ENCODE results near the gene KRTAP10-12. TPM values are rescaled to one million over a fixed set of nuclear protein-coding genes. Genes with fewer than 3 reads are reported as not detected.
"Not testable (repeated sequence)": the region's sequence is repeated elsewhere in the genome, so short reads cannot be mapped to it uniquely, and the experiment has no call there.

The KRTAP10-12 gene, protein sequence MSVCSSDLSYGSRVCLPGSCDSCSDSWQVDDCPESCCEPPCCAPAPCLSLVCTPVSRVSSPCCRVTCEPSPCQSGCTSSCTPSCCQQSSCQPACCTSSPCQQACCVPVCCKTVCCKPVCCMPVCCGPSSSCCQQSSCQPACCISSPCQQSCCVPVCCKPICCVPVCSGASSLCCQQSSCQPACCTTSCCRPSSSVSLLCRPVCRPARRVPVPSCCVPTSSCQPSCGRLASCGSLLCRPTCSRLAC
- polyA plus RNA-seq (2011; rRNA removed) (not detected in 2 replicates), polyA minus RNA-seq (2011; rRNA and poly(A)+ RNA removed) (not detected in 2 replicates)

DNA sequence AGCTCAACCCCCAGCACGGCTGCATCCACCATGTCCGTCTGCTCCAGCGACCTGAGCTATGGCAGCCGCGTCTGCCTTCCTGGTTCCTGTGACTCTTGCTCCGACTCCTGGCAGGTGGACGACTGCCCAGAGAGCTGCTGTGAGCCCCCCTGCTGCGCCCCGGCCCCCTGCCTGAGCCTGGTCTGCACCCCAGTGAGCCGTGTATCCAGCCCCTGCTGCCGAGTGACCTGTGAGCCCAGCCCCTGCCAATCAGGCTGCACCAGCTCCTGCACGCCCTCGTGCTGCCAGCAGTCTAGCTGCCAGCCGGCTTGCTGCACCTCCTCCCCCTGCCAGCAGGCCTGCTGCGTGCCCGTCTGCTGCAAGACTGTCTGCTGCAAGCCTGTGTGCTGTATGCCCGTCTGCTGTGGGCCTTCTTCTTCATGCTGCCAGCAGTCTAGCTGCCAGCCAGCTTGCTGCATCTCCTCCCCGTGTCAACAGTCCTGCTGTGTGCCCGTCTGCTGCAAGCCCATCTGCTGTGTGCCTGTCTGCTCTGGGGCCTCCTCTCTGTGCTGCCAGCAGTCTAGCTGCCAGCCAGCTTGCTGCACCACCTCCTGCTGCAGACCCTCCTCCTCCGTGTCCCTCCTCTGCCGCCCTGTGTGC lies at the start of gene KRTAP10-12:
TSS of gene KRTAP10-12 (plus strand) at position 1 of the 639 bp plus-strand sequence. CDS start at position 31, 30 bp downstream.
- H3K27me3 ChIP-seq (ENCODE audit: control insufficient read depth, insufficient read depth, low read length), result peaks cover 17% of the 10 kb centered on the region
- H3K36me3 ChIP-seq (ENCODE audit: control insufficient read depth, insufficient read depth, low read length); DNase-seq (ENCODE audit: low read depth); H3K4me3 ChIP-seq (ENCODE audit: low read depth, low read length); CTCF ChIA-PET; POLR2A ChIA-PET: not testable (repeated sequence)

DNA sequence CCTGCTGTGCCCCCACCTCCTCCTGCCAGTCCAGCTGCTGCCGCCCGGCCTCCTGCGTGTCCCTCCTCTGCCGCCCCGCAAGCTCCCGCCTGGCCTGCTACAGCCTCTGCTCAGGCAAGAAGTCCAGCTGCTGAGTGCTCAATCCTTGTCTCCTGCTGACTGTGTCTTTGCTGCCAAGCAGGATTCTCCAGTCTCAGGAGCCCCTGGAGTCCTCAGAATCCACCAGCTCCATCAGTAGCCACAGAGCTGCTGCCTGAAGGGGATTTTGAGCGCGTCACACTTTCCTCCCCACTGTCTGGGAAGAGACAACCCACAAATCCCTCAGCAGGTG lies 49.8 kb upstream of the KRTAP10-12 start:
- ChIA-PET CTCF (interaction anchor here (0.6 kb wide), 1 partner anchor 90 kb away, joined by 3 read pairs; no protein-coding TSS in a partner anchor), POLR2A (no interaction called here)
- no peaks in the 10 kb centered on the region for H3K27me3 ChIP-seq (ENCODE audit: control insufficient read depth, insufficient read depth, low read length)
- TF ChIP-seq, protein P1, sequence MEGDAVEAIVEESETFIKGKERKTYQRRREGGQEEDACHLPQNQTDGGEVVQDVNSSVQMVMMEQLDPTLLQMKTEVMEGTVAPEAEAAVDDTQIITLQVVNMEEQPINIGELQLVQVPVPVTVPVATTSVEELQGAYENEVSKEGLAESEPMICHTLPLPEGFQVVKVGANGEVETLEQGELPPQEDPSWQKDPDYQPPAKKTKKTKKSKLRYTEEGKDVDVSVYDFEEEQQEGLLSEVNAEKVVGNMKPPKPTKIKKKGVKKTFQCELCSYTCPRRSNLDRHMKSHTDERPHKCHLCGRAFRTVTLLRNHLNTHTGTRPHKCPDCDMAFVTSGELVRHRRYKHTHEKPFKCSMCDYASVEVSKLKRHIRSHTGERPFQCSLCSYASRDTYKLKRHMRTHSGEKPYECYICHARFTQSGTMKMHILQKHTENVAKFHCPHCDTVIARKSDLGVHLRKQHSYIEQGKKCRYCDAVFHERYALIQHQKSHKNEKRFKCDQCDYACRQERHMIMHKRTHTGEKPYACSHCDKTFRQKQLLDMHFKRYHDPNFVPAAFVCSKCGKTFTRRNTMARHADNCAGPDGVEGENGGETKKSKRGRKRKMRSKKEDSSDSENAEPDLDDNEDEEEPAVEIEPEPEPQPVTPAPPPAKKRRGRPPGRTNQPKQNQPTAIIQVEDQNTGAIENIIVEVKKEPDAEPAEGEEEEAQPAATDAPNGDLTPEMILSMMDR (IDR thresholded peaks at IDR 0.05; ENCODE audit: insufficient read depth, low read depth, low read length), result no peak
- no peak overlapping the region for H3K4me3 ChIP-seq (ENCODE audit: low read depth, low read length)
- DNase-seq (ENCODE audit: low read depth), result no peak
- no peaks in the 10 kb centered on the region for H3K36me3 ChIP-seq (ENCODE audit: control insufficient read depth, insufficient read depth, low read length)

DNA sequence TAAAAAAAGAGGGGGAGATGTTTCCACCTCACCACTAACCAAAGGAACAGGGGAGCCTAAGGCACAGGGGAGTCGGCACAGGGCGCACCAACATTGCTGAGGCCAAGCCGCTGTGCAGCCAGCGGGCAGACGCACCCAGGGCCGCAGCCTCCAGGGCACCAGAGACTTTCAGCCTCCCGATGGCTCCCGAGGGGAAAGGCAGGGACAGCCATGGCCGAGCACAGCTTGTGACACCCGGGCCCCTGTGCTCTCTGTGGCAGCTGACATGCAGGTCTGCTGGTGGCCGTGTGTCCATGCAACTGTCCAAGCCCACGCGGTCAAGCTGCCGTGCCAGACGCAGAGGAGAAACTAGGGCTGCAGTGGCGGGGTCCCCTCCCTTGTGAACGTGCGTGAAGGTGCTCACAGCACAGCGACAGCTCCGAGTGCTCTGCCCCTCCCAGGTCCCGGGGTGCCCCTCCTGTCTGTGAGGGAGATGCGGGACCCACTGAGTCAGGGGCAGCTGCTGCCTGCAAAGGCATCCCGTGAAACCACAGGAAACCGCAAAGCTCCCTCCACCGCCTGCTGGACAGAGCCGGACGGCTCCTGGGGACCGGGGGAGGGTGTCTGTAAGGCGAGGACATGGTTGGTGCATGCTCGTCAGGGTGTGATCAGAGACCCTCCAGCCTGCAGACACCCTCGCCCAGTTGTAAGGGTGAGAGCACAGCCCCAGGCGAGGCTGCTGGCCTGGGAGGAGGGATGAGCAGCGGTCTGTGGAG lies 48.2 kb upstream of the KRTAP10-12 start:
- no peak for DNase-seq (ENCODE audit: low read depth)
- no peaks in the 10 kb centered on the region for H3K27me3 ChIP-seq (ENCODE audit: control insufficient read depth, insufficient read depth, low read length)
- ChIA-PET POLR2A (no interaction called here), CTCF (no interaction called here)
- no peak overlapping the region for H3K4me3 ChIP-seq (ENCODE audit: low read depth, low read length)
- TF ChIP-seq, protein P1 (IDR thresholded peaks at IDR 0.05; ENCODE audit: insufficient read depth, low read depth, low read length), result no peak
- no peaks in the 10 kb centered on the region for H3K36me3 ChIP-seq (ENCODE audit: control insufficient read depth, insufficient read depth, low read length)

DNA sequence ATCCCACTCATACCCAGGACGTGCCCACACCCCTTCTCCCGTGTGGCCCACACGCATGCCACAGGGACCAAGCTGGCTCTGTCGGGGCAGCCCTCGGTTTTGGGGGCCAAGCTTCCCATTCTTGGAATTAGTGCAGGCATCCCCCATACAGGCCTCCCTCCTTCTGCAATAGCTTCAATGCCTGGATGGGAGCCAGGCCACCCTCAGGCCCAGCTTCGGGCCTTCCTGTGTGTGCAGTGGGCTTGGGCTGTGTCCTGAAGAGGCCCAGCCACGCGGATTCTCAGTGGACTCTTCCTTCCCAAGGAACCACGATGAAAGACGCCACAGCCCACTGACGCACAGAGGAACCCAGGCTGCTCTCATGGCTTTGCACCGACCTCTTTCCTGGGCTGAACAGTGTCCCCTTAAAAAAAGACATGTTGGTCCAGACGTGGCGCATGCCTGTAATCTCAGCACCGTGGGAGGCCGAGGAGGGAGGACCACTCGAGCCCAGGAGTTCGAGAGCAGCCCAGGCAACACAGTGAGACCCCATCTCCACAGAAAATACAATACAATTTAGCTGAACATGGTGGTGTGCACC lies 47.4 kb upstream of the KRTAP10-12 start:
- Histone ChIP-seq H3K36me3 (ENCODE audit: control insufficient read depth, insufficient read depth, low read length) (no peaks in the 10 kb centered on the region), H3K4me3 (ENCODE audit: low read depth, low read length) (no peak overlapping the region), H3K27me3 (ENCODE audit: control insufficient read depth, insufficient read depth, low read length) (no peaks in the 10 kb centered on the region)
- ChIA-PET POLR2A (no interaction called here), CTCF (no interaction called here)
- DNase-seq (ENCODE audit: low read depth), result no peak
- TF ChIP-seq, protein P1 (IDR thresholded peaks at IDR 0.05; ENCODE audit: insufficient read depth, low read depth, low read length), result no peak

DNA sequence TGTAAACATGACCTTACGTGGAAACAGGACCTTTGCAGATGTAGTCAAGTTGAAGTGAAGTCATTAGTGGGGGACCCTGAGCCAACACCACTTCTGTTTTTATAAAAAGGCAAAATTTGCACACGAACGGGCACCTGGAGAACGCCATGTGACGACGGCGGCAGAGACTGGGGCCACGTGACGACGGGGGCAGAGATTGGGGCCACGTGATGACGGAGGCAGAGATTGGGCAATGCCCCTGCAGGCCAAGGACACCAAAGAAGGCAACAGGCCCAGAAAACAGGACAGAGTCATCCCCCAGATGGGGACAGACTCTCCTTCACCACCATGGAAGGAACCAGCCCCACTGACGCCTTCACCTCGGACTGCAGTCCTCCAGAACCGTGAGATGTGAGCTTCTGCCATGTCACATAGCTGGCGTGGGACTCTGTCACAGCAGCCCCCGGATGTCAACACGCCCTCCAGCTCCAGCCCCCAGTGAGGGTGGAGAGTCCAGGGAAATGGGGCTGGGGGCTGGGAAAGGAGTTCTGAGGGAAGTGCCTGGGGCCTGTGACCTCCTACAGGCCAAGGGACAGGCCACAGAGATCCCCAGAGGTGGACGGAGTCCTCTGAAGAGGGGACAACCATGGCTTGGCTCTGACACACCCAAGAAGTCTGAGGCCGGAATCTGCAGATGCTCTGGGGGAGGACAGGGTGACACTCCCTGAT lies 46.6 kb upstream of the KRTAP10-12 start:
- Histone ChIP-seq H3K36me3 (ENCODE audit: control insufficient read depth, insufficient read depth, low read length) (no peaks in the 10 kb centered on the region), H3K4me3 (ENCODE audit: low read depth, low read length) (no peak overlapping the region), H3K27me3 (ENCODE audit: control insufficient read depth, insufficient read depth, low read length) (no peaks in the 10 kb centered on the region)
- DNase-seq (ENCODE audit: low read depth), result no peak
- TF ChIP-seq, protein P1 (IDR thresholded peaks at IDR 0.05; ENCODE audit: insufficient read depth, low read depth, low read length), result no peak
- CTCF ChIA-PET, result no interaction called here
- POLR2A ChIA-PET, result no interaction called here
